HFF-Myc (cell line): ENCODE data around the gene TRMT44.

Source experiments
- DNase-seq: peaks from one replicate; pipeline ENCODE4 v3.0.0-alpha.2; 2011; ENCODE audit warnings: low read depth; ENCODE audit errors: extremely low read depth
- H3K4me3 ChIP-seq: replicated peaks from 2 replicates; pipeline ENCODE4 v1.5.1; 2011; ENCODE audit warnings: low read depth, mild to moderate bottlenecking, control low read depth, low read length
- TF ChIP-seq, protein P1 (sequence below): IDR thresholded peaks from 2 replicates; pipeline ENCODE4 v1.5.1; 2012; ENCODE audit warnings: mild to moderate bottlenecking, low read depth, low read length, control low read depth; ENCODE audit errors: missing control alignments

TRMT44 gene

DNA sequence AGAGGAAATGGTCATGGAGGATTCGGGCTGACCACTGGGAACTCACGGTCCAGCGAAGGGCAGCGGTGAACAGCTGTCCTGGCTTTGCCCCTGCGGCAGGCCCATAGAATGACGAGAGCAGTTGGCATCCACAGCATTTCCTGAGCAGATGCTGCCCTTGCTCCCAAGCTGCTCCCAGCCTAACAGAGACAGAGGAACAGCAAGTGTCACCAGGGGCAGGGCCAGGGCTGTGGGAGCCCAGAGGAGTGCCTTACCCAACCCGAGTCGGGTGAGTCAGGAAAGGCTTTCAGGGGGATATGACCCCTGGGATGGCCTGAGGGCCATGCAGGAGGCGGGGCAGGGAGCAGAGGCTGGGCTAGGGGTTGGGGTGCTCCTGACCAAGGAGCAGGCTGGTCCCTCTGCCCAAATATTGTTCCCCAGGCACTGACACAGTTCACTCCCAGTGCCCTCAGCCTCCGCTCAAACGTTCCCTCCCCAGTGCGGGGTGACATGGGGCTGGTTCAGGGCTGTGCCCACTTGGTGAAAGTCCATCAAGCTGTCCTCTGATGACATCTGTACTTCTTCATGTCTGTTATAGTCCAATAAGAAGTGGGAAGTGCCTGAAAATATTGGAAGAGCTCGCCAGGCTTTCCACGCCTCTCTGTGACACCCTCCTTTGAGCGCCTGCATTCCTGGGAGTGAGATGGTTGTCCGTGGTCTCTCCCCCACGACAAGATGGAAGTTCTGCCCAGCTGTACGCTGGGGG is 74.9 kb downstream of the TRMT44 start:
- peak; percentile 25 for DNase-seq
- TF ChIP-seq, protein P1, sequence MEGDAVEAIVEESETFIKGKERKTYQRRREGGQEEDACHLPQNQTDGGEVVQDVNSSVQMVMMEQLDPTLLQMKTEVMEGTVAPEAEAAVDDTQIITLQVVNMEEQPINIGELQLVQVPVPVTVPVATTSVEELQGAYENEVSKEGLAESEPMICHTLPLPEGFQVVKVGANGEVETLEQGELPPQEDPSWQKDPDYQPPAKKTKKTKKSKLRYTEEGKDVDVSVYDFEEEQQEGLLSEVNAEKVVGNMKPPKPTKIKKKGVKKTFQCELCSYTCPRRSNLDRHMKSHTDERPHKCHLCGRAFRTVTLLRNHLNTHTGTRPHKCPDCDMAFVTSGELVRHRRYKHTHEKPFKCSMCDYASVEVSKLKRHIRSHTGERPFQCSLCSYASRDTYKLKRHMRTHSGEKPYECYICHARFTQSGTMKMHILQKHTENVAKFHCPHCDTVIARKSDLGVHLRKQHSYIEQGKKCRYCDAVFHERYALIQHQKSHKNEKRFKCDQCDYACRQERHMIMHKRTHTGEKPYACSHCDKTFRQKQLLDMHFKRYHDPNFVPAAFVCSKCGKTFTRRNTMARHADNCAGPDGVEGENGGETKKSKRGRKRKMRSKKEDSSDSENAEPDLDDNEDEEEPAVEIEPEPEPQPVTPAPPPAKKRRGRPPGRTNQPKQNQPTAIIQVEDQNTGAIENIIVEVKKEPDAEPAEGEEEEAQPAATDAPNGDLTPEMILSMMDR, result no peak
- H3K4me3 ChIP-seq, result no peak overlapping the region

DNA sequence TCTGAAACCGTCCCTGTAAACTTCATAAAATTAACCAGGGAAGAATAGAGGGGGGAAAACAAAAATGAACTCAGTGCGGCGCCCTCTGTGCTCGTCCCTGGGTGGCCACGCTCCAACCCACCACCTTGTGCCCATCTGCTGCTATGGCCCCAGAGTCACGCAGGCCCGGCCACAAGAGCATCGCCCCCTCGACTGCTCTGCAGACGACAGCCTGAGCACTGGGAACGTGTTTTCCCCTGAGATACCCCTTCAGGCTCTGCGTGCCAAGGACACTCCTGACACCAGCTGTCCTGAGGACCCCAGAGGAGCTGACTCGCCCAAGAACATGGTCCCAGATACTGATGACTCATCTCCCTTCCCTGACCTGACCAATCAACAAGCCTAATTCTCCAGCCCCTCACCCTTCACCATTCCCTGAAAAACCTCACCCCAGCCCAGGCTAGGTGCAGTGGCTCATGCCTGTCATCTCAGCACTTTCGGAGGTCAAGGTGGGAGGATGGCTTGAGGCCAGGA is 75.5 kb downstream of the TRMT44 start:
- no peak for DNase-seq
- H3K4me3 ChIP-seq, result no peak overlapping the region
- TF ChIP-seq, protein P1, result no peak

DNA sequence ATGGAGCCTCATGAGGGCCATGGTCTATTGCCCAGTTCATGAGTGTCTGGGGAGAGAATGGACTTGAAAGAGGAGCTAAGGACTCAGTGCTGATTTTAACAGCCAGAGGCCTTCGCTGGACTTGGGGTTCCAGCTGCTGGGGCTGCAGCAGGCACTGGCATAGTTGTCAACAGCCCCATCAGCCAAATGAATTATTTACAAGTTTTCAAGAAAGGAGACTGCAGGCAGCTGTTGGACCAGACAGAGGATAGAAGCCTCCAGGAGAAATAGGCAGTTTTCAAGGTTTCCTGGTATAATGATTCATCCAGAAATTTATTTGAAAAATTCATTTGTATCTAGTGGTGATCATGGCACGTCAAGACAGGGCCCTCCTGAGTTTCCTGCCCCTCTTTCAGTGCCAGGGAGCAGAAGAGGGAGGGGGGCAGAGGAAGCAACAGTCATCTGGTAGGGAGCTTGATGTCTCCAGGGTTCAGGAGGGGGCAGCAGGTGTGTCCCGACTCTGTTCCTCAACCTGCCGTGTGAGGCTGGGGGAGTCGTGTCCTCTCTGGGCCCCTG is 76.5 kb downstream of the TRMT44 start:
- H3K4me3 ChIP-seq, result no peak overlapping the region
- DNase-seq, result no peak
- TF ChIP-seq, protein P1, result no peak

DNA sequence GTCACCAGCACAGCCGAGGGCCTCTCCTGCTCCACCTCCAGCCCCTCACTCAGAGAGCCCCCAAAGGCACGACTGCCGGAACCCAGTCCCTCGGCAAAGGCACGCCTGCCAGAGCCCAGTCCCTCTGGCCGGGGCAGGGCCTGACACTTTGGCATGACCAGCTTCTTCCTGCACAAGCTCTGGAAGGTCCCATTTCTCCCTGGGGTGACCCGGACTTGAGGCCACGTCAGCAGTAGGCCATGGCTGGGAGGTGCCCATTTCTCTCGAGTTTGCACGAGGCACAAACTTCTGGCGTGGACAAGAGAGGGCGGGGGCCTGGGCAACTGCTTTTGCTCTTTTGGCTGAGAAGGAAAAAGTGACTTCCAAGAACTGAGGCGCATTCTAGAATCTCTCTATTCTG is 77.4 kb downstream of the TRMT44 start:
- H3K4me3 ChIP-seq, result no peak overlapping the region
- no peak for DNase-seq
- TF ChIP-seq, protein P1, result no peak

DNA sequence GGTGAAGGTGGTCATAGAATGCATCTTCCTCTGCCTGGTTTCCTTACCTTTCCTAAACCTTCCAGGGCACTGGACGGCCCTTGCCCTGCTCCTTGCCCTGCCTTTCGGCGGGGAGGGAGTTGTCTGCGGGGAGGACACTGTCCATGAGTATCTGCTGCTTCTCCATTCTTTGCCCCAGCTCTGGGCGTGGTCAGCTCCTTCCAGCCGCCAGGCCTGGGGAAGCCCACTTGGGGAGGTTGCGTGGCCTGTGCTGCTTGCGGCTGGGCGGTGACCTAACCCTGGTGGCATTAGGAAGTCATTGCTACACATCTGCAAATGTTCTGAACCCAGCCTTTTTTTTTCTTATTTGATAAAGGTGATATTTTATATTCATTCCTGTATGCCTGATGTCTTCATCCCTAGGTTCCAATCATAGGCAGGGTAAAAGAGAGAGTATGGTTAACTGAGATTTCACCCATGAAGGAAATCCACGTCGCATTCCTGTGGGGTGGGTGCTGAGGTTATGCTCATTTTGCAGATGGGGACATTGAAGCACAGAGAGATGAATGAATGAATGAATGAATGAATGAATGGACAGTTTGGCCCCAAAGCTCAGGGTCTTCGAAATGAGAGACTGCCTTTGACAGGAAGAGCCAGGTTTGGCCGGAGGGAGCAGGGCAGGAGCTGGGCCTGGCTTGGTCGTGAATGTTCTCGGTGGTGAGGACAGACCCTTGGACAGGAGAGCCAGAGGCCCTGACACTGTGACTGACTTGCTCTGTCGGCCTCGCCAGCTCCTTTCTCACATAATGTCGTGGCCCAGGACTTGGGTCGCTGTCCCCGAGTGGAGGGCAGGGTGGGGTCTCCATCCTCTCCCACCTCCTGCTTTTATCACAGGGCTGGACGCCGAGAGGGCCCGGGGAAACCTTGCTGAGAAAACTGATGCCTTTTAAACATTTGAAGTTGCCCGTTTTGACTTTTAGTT is 81.9 kb downstream of the TRMT44 start:
- TF ChIP-seq, protein P1, result no peak

DNA sequence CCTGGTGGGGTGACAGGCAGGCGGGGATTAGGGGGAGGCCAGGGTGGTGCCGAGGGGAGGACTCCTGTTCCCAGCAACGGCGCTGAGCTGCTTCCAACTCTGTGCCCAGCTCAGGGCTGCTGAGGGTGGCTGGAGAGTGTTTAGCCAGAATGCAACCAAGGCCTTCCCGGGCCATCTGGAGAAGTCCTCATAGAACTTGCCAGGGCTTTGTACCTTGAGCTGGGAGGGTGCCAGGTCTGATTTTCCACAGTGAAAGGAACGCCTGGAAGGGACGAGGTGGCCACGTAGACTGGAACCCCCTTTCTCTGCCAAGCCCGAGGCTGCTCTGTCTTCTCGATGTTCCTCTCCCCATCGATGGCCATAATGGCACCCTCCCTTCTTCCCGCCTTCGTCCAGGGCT is 82.6 kb downstream of the TRMT44 start:
- no peak for DNase-seq

More for the DNA sequence above, 81.9 kb downstream of the TRMT44 start:
- no peak for DNase-seq
- H3K4me3 ChIP-seq, result no peak overlapping the region

More for the DNA sequence above, 82.6 kb downstream of the TRMT44 start:
- no peak overlapping the region for H3K4me3 ChIP-seq
- TF ChIP-seq, protein P1, result no peak
